Stimulated activated CD4-positive, alpha-beta T cell treated with anti-CD3 and anti-CD28 coated beads, Interleukin-1b, Interleukin-23, amount 100 ng/mL, for 24 hours (primary cell): ENCODE results near the gene RINL.

Experiments
- DNase-seq, 4 experiments: peaks; one replicate each; pipeline ENCODE4 v3.0.0-alpha.2; 2020; ENCODE audit warnings: low read depth in 4 of 4, low spot score in 1 of 4

Gene RINL

GRCh38 chr19:38877781-38878574, at the start of gene RINL:
RINL (minus strand) TSS chr19:38878275; CDS start chr19:38876742, 1,533 bp downstream.
- peak in 2 of 4 experiments; percentile 56 to 61 for DNase-seq

GRCh38 chr19:38924388-38924787, 46.3 kb upstream of the RINL start:
- DNase-seq: no peak

- DNase-seq: no peak
Measured at GRCh38 chr19:38922482-38922881, 44.4 kb upstream of the RINL start.

GRCh38 chr19:38921420-38922274, 43.6 kb upstream of the RINL start:
- no peak for DNase-seq

- no peak for DNase-seq
Measured at GRCh38 chr19:38920602-38921419, 42.7 kb upstream of the RINL start.

- DNase-seq: no peak
Measured at GRCh38 chr19:38919837-38920601, 41.9 kb upstream of the RINL start.

- no peak for DNase-seq
Measured at GRCh38 chr19:38918526-38918925, 40.5 kb upstream of the RINL start.

GRCh38 chr19:38917921-38918491, 39.9 kb upstream of the RINL start:
- DNase-seq: no peak

- DNase-seq: no peak
Measured at GRCh38 chr19:38917516-38917915, 39.4 kb upstream of the RINL start.

- no peak for DNase-seq
Measured at GRCh38 chr19:38915329-38916321, 37.5 kb upstream of the RINL start.

- DNase-seq: no peak
Measured at GRCh38 chr19:38913958-38914357, 35.9 kb upstream of the RINL start.

GRCh38 chr19:38912600-38913514, 34.8 kb upstream of the RINL start:
- no peak for DNase-seq

GRCh38 chr19:38911388-38912001, 33.4 kb upstream of the RINL start:
- no peak for DNase-seq

GRCh38 chr19:38910488-38910887, 32.4 kb upstream of the RINL start:
- no peak for DNase-seq

GRCh38 chr19:38908911-38909310, 30.8 kb upstream of the RINL start:
- DNase-seq: no peak

GRCh38 chr19:38907670-38908069, 29.6 kb upstream of the RINL start:
- DNase-seq: no peak

- no peak for DNase-seq
Measured at GRCh38 chr19:38907227-38907626, 29.2 kb upstream of the RINL start.

GRCh38 chr19:38905620-38906019, 27.5 kb upstream of the RINL start:
- DNase-seq: no peak
